Lung microvascular endothelial cell (primary cell): Measurements from ENCODE around the gene DSG2. TPM values are rescaled to one million over a fixed set of nuclear protein-coding genes. Genes with fewer than 3 reads are reported as not detected.
A peak's percentile ranks its signal among the peaks of the same experiment; 100 is the strongest.
"Not testable (repeated sequence)": the region's sequence is repeated elsewhere in the genome, so short reads cannot be mapped to it uniquely, and the experiment has no call there.

Experiments
- DNase-seq, 2 donors: peaks; one replicate each; pipeline versions ENCODE4 v3.0.0 to v3.0.0-alpha.2; 2010; ENCODE audit warnings: low read depth in 2 of 2
- total RNA-seq: library from RNA; depleted of rRNA; stranded (reverse); fragments of >200 nt; gene quantifications from 2 replicates; pipeline ENCODE4 v1.2.1, GENCODE V29; 2014

DSG2 gene
- total RNA-seq, result 1.7 and 5.8 TPM in 2 replicates

DNA sequence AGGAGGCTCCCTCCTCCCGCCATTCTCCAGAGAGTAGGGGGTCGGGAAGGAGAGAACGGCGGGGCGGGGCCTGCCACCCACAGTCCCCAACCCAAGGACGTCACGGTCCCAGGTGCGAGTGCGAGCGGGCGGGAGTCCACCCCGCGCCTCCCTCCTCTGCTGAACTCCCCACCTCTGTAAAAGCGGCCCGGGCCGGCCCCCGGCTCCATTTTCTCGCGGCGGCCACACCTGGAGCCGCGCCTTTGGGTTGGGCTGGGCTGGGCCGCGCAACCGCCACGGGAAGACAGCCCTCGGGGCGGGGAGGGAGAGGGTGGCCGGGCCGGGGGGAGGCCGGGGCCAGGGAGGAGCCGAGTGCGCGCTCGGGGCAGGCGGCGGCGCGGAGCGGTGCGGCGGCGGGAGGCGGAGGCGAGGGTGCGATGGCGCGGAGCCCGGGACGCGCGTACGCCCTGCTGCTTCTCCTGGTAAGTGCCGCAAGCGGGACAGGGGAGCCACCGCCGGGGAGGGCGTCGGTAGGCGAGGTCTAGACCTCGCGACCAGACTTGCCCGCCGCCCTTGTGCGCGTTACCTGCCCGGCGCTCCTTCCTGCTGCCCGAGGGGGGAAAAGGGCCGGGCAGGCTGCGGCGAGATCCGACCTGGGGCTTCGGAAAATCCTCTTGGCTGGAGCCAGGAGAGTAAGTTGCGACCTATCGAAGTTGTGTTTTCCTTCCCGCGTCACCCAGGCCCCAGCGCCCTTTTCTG is at the start of gene DSG2:
TSS of gene DSG2 (plus strand) at position 342 of the 738 bp plus-strand sequence. CDS start at position 417, 75 bp downstream.
- DNase-seq, result peak in 1 of 2 donors; percentile 39

- no peak for DNase-seq
Measured at GRCh38 chr18:31450409-31450808, 47.6 kb upstream of the DSG2 start.

GRCh38 chr18:31451625-31452024 is 46.4 kb upstream of the DSG2 start:
- no peak for DNase-seq

DNA sequence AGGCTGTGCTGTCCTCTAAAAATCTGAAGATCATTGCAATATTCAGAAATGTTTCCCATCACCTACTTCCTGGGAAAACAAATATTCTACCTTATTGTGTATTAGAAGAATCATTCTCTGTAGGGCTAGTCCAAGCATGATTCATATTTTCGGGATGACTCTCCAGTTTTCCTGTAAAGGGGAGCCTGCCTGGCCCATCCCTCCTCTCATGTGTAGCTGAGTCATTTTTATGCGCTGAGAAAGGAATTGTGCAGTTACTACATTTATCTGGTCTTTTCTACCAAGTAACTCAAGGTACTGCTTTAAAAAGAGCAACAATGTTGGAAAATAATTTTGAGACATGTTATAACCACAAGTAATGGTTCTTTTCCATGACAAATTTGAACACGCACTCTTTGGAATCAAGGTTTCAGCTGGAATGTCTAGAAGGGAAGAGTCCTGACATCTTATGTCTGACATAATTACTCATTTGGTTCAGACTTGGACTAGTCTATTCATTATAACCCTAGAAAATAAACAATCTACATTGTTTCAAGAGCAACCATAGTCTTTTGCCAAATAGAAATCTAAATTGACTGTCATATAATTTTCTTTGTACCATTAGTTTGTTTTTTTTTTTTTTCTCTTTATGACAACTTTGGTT is 43.8 kb upstream of the DSG2 start:
- peak in 1 of 2 donors; percentile 3 for DNase-seq

- DNase-seq, result no peak
Measured at GRCh38 chr18:31469629-31470028, 28.3 kb upstream of the DSG2 start.

GRCh38 chr18:31478688-31479087 is 19.3 kb upstream of the DSG2 start:
- no peak for DNase-seq

- no peak for DNase-seq
Measured at GRCh38 chr18:31482051-31482450, 15.9 kb upstream of the DSG2 start.

GRCh38 chr18:31483396-31483795 is 14.6 kb upstream of the DSG2 start:
- no peak for DNase-seq

DNA sequence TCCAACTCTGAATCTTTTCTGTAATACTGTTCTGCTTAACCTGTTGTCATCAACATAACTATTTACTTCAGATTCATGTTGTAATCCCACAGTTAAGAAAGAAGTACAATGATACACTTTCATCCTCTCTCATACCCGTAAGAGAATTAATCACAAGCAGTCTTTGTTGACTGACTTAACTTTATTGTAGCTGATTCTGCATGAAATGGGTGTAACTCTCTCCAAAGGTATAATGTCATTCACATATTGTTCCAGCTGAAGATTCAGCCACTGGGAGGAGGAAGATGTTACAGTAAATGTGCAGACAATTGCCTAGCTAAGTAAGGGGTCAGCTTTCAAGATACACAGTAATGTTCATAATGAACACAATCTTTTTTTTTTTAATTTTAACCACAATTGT is 13.5 kb upstream of the DSG2 start:
- DNase-seq, result no peak

GRCh38 chr18:31486165-31486564 is 11.8 kb upstream of the DSG2 start:
- DNase-seq, result no peak

- peak in 1 of 2 donors; percentile 39 for DNase-seq
Measured at GRCh38 chr18:31487246-31488015, 10.5 kb upstream of the DSG2 start.

GRCh38 chr18:31489311-31489710 is 8.7 kb upstream of the DSG2 start:
- no peak for DNase-seq

DNA sequence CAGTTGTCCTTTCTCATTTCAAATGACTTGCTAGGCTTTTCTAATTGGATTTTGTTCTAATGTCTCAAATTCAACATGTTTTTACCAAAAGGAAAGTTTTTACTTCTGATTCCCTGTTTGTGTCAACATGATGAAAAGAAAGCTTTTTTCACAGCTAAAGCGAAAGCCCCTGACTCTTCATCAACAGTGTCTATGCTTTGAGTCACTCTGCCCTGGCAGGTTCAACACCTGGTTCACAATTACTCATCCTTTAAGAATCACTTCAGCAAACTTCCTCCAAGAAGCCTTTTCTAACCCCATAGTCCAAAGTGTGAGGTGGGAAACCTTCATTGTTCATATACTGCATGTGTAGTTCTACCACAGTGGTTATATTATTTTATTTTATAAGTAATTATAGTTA is 7.6 kb upstream of the DSG2 start:
- DNase-seq, result peak in 1 of 2 donors; percentile 8

- DNase-seq, result no peak
Measured at GRCh38 chr18:31490833-31491232, 7.1 kb upstream of the DSG2 start.

- DNase-seq, result no peak
Measured at GRCh38 chr18:31491586-31491985, 6.4 kb upstream of the DSG2 start.

DNA sequence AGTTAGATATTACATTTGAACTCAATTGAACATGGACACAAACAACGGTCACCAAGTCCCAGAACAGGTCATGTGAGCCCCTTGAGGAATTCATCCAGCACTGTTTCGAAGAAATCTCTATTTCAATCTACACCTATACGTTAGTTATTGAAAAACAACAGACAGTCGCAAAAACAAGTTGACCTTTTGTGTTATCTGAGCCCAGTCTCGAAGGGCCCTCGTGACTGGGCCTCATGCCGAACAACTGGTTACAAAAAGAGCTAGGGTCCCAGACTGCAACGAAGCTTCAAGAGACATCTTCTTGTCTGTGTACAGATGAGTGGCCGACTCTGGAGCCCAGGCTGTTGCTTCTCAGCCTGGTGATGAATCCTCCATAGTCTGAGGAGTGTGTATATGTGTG is 5.3 kb upstream of the DSG2 start:
- no peak for DNase-seq

- no peak for DNase-seq
Measured at GRCh38 chr18:31493171-31493570, 4.8 kb upstream of the DSG2 start.

GRCh38 chr18:31493941-31494340 is 4.0 kb upstream of the DSG2 start:
- DNase-seq, result no peak

DNA sequence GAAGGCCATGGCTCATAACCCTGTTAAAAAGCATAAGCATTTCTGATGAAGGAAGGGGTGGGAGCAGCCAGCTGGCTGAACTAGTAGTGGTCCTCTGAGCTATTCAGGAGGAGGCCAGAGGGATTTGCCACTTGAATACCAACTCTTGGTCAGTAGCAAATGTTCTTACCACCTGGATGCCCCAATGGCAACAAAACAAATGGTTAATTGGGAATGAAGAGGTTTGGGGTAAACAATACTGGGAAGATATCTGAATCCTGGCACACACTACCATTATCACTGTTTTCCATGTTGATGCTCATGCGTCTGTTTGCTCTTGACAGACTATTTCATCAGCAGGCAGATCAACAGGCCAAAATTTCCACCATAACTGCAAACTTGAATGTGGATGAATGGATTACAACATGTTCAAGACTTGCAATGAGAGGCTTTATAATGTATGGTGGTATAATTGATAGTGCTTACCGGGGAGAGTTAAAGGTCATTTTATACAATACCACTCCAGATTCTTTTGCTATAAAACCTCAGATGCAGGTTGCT is 3.2 kb upstream of the DSG2 start:
- DNase-seq, result not testable (repeated sequence)

DNA sequence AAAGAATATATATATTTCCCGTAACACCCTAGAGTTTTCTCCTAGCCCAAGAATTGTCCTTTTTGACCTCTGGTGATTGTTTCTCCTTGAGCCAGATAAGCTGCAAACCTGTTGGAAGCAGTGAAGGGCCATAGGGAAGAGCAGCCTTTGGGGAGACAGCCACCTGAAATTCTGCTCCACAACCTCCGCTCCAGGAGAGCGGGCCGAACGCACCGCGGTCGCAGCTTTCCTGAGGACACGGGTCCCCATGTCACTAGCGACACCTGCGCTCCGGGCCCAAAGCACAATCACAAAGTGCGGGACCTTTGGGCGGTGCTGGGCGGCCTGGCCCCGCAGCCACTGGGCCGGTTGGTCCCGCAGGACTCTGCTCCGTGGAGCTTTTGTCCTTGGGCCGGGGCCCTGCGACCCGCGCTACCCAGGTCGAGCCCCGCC is 557 bp upstream of the DSG2 start:
- no peak for DNase-seq

DNA sequence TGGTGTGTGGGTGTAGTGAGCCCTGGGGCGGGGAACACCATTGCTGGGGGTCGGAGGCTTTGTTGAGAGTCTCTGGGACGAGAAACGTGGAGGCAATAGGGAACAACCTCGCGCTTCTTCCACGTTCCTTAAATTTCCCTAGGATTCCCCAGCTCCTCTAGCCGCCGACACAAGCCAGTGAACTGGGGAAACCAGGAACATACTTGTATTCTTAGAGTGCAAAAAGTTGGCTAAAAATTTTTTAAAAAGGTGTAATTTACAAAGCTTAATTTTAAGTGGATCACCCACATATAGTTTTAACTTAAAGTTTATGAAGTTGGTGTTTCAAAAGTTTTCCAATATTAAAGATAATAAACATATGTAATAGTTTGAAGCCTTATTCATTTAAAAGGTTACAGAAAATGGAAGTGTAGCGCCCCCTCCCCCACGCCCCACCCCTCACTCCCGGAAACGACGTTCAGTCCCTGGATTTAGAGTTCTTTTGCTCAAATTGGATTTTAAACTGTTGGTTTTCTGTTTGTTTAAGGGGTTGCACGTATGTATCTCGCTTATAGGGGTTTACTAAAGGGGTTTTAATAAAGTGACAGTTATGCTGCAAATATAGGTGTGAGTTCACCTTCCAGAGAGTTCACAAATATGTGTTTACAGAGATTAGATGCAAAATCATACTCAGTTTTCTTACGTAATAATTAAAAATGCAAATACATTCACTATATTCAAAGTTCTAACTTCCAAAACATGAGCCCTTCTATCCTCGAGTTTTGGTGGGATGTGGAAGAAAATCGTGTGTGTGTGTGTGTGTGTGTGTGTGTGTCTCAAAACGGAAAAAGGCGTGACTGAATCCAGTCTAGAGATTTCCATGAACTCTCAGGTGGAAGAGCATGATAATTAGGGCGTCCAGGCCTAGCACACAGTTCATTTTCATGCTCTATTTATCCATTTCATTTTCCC is 872 bp downstream of the DSG2 start:
- DNase-seq, result no peak
